ENCODE data around the gene YIF1A. TPM values are rescaled to one million over a fixed set of nuclear protein-coding genes. Genes with fewer than 3 reads are reported as not detected.

The YIF1A gene
- total RNA-seq, 1 donor from 2014 or later: 28.9 TPM

DNA sequence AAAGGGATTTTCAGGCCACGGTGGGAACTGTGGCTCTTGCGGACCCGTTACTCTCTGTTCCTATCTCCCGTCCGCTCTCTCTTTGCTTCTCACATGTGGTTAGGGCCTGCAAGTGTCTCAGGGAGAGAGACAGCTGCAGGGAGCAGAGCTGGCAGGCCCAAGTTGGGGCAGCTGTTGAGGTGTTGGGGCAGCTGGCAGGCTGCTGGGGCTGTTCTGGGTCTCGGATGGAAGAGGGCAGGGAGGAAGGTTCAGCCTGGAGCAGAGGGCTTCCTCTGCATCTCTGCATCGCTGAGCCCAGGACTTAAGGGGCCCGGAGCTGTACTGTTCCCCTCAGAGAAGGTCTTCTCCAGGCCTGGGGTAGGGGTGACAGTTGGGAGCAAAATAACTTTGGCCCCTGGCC lies 13.5 kb downstream of the YIF1A start:
- FAIRE-seq (no peak), DNase-seq (ENCODE audit: low spot score in 2 of 2) (no peak)

DNA sequence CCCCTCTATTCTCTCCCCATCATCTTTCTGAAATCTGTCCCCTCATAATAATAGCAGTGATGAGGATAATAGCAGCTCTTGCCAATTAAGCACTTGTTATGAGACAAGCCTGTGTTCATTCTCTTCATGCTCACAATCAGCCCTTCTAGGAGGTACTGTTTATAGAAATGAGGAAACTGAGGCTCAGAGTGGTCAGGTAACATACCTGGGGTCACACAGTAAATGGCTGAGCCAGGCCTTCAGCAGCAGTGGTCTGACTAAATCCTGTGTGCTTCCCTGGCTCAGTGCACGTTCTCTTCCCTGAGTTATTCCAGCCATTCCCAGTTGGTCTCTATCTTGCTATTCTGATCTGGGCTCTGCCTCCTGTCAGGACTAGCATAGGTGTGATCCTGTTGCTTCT lies 14.7 kb downstream of the YIF1A start:
- FAIRE-seq: no peak
- no peak for DNase-seq (ENCODE audit: low spot score in 2 of 2)

DNA sequence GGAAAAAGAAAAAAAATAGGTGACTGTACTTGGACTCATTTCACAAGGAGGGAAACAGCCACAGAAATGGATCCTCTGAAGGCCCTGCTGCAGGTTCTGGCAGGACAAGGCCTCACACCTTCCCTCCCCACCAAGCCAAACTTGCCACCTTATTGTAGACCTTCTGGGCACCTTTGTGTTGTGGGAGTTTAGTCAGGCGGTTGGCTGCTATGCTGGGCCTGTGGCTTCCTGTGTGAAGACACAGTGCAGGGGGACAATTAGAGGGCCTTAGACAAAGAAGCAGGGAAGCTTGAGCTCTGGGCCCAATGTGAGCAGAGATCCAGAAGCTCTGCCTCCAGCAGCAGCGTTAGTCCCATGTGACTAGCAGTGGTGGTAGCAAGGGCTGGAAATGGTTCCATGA lies 16.3 kb downstream of the YIF1A start:
- DNase-seq (ENCODE audit: low spot score in 2 of 2) (no peak), FAIRE-seq (no peak)

DNA sequence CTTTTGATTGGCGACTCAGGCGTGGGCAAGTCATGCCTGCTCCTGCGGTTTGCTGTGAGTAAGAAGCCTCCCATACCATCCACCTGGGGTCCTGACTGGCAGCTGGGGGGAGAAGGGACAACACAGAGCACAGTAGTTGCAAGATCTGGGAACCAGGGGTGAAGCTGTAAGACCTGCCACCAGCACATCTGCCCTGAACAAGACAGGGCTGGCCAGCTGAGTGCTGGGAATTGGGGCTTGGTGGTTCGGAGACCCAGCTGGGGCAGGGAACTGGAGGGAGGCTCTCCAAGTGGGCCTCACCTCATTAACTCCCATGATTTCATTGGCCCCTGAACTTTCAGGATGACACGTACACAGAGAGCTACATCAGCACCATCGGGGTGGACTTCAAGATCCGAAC lies 17.1 kb downstream of the YIF1A start:
- no peak for DNase-seq (ENCODE audit: low spot score in 2 of 2)
- FAIRE-seq: no peak

DNA sequence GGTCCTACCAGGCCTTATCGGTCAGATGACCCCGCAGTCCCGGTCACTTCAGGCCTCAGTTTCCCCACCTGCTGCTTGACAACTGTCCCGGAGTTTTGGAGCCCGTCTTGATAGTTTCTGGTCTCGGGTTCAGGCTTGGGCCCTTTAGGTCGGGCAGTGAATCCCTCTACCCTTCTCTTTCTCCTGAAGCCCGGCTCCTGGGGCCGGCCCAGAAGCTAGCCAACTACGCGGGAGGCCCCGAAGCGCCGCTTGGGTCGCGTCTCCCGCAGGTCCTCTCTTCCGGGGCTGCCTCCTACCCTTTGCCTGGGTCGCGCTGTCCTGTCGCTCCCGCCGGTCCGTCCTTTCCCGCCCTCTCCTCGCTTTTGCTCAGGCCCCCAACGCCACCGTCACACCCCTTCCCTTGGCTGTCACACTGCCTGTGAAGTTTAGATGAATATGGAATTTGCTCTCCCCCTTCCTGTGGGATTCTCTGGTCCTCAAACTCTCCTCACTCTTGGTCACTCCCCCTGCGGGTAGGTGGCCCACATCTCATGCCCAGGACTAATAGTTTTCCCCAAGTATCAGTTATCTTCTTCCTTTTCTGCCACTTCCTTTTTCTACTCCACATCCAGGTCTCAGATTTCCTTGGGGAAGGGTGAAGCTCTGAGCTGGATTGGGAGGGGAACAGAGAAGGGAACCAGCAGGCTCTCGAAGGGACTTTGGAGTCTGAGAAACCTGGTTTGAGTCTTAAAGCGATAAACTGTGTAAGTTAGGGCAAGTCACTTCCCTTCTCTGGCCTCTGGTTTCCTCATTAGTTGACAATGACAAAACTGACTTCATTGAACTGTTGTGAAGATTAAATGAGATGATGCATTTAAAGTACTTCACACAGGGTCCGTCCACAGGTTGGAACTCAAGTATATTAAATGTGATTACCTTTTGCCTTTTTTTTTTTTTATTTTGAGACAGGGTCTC lies 19.7 kb downstream of the YIF1A start:
- DNase-seq (ENCODE audit: low spot score in 2 of 2) (peak in 1 of 2 donors; percentile 49), FAIRE-seq (no peak)

DNA sequence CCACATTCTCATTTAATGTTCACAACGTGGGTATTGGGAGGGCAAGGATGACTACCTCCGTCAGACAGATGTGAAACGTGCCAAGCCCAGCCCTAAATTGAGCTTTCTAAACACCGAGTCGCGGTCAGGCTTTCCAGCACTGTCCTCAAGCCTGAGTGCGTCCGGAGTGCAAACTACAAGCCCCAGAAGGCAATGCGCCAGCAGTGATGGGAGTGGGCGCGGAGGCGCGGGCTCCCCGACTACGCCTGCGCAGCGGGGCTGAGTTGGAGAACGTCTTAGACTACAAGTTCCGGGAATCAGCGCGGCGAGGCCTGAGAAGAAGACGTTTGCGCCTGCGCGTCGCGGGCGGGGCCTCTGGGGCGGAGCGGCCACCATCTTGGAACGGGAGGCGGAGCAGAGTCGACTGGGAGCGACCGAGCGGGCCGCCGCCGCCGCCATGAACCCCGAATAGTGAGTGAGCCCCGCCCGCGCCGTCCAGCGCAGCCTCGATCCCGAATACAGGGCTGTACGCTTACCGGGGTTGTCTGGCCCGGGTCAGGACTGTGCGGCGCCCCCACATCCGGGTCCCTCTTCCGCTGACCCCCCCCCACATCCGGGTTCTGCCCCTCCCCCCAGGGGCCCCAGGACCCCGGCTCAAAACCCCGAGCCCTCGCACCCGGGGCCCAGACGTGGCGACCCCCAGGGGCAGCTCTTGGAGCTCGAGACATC lies 20.5 kb downstream of the YIF1A start, which contains the start of gene RAB1B:
RAB1B (plus strand) TSS at position 396 of the 708 bp plus-strand sequence; CDS start at position 437, 41 bp downstream.
- FAIRE-seq (no peak), DNase-seq (ENCODE audit: low spot score in 2 of 2) (peak; percentile 98 to 99)

DNA sequence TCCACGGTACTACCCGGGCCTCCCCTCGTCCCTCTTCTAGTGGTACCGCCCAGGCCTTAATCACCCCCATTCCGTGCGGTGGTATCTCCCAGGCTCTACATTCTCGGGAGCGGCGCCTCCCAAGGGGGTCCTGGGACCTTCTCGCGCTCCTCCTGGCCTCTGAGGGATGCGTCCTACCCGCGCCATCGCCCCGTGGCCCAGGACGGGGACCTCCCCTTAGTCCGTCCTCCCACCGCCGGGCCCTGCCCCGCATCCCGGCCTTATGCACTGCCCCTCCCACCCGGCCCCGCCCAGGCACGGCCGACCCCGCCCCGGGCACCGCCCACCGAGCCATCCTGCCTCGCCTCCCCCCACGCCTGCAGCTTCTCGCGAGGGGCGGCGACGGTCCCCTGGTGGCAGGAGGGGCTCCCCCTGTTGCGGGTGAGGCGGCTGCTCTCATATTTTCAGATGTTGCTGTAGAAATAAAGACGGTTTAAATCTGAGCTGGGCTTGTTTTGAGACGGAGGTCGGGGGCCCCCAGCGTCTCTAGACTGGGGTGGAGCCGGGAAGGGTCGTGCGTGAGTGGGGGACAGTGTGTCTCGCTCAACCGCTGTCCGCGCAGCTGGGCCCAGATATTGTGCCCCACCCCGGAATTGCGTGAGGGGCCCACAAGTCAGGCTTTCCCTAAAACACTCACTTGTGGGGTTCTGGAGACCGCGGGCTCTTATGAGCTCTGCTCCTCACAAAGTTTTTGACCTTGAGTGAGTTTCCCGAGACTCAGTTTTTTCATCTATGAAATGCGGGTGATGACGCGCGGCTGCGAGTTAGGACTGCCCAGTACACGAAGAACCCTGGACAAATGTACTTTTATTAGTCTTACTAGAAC lies 21.3 kb downstream of the YIF1A start:
- DNase-seq (ENCODE audit: low spot score in 2 of 2) (peak; percentile 89 to 90), FAIRE-seq (no peak)

DNA sequence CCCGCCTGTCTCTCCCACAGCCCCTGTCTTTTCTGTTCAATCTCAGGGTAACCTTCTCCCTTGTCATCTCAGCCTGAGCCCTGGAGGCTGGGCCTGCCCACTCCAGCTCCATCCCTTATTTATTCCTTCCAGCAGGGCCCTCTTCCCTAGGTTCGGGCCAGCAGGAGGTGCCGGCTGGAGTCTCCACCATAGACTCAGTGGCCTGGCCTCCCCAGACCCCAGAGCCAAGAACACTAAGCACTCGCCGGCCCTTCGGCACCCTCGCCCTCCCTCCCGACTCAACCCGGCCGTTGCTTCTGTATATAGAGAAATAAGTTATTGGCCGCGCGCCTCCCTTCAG lies 21.9 kb downstream of the YIF1A start:
- no peak for DNase-seq (ENCODE audit: low spot score in 2 of 2)
- FAIRE-seq: no peak

GRCh38 chr11:66266378-66267038 lies 22.4 kb downstream of the YIF1A start:
- DNase-seq (ENCODE audit: low spot score in 2 of 2) (no peak), FAIRE-seq (no peak)

- DNase-seq (ENCODE audit: low spot score in 2 of 2): no peak
- FAIRE-seq: no peak
These were observed 23.2 kb downstream of the YIF1A start for GRCh38 chr11:66265531-66266377.

GRCh38 chr11:66264914-66265313 lies 24.0 kb downstream of the YIF1A start:
- no peak for DNase-seq (ENCODE audit: low spot score in 2 of 2)
- no peak for FAIRE-seq

DNA sequence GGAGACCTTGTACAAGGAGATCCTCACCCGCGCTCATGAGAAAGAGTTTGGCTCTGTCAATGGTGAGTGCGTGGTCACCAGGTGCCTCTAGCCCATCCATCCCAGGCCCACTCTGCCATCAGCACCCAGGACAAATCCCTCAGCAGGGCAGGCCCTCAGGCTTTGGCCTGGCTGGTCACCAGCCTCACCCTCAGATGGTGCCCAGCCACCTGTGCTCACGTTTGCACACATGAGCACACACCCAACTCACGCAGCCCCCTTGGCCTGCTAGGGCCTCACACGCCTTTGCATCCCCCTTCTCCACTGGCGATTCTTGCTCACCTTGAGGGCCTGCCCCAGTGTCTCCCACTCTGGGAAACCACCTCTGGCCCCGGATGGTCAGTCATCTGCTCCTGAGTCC lies 24.6 kb downstream of the YIF1A start:
- FAIRE-seq: no peak
- no peak for DNase-seq (ENCODE audit: low spot score in 2 of 2)

DNA sequence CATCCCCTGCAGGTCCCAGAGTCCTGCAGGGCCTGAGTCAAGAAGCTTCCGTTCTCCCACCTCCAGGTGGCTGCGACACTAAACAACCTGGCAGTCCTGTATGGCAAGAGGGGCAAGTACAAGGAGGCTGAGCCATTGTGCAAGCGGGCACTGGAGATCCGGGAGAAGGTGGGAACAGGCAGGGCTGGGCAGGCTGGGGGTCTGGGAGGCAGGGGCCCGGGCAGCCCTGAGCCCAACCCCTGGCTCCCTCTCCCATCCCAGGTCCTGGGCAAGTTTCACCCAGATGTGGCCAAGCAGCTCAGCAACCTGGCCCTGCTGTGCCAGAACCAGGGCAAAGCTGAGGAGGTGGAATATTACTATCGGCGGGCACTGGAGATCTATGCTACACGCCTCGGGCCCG lies 25.2 kb downstream of the YIF1A start:
- DNase-seq (ENCODE audit: low spot score in 2 of 2) (no peak), FAIRE-seq (no peak)

- FAIRE-seq: no peak
- DNase-seq (ENCODE audit: low spot score in 2 of 2): no peak
These were observed 25.7 kb downstream of the YIF1A start for GRCh38 chr11:66263231-66263630.

- no peak for FAIRE-seq
These were observed 26.2 kb downstream of the YIF1A start for GRCh38 chr11:66262696-66263095.

GRCh38 chr11:66262191-66262590 lies 26.8 kb downstream of the YIF1A start:
- DNase-seq (ENCODE audit: low spot score in 2 of 2) (no peak), FAIRE-seq (no peak)

More at GRCh38 chr11:66262696-66263095, 26.2 kb downstream of the YIF1A start:
- DNase-seq (ENCODE audit: low spot score in 2 of 2): no peak

DNA sequence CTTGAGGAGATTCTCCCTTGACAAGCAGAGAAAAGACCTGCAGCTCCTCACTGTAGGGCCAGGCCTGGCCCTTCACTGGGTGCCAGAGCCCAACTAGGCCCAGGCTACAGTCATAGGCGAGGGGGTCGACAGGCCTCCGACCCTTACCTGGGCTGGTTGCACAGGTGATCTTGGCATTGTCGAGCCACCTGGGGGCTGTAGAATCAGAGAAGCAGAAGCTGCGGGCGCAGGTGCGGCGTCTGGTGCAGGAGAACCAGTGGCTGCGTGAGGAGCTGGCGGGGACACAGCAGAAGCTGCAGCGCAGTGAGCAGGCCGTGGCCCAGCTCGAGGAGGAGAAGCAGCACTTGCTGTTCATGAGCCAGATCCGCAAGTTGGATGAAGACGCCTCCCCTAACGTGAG lies 27.4 kb downstream of the YIF1A start:
- no peak for DNase-seq (ENCODE audit: low spot score in 2 of 2)
- FAIRE-seq: no peak

DNA sequence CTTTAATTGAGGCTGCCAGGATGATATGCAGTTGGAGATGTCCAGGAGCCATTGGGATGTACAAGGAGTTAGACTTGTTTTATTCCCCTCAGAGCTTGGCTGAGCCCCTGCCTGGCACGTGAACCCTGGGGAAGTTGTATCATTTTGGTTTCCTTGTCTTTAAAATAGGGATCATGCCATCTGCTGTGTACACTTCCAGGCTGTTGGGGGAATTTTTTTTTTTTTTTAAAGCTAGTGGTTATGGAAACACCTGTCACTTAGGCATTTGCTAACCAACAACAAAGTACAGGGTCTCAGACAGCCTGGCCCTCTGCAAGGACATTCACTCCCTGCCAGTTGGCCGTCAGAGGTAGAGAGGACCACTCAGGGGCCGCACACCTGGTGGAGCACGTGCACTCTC lies 29.0 kb downstream of the YIF1A start:
- FAIRE-seq (no peak), DNase-seq (ENCODE audit: low spot score in 2 of 2) (no peak)

- FAIRE-seq (no peak), DNase-seq (ENCODE audit: low spot score in 2 of 2) (no peak)
These were observed 29.7 kb downstream of the YIF1A start for GRCh38 chr11:66259225-66259624.

Data from frontal cortex (tissue), 4 donors.